SK-N-SH (cell line): ENCODE measurements around the gene ACTN4. TPM values are rescaled to one million over a fixed set of nuclear protein-coding genes. Genes with fewer than 3 reads are reported as not detected.

ENCODE experiments used
- CTCF ChIA-PET: fragments of 300-600, 350-600 bp; formaldehyde crosslinking; extraction: SDS; loops from one replicate; lab custom pipeline; 2021; lab: Yijun Ruan, JAX
- POLR2A ChIA-PET: fragments of 350-600 bp; sonication (Branson Sonifier 250); formaldehyde crosslinking; extraction: SDS; loops from one replicate; lab custom pipeline; 2020; ENCODE audit warnings: antibody characterized with exemption, inconsistent platforms; lab: Yijun Ruan, JAX
- DNase-seq: peaks from one replicate; pipeline ENCODE4 v3.0.0; 2012
- H2AFZ ChIP-seq: fragments of 200-600 bp; sonication (generic); 2 replicates; pipeline ENCODE4 v1.8.1; 2016; ENCODE audit warnings: antibody characterized with exemption, mild to moderate bottlenecking, low read depth
- H3F3A ChIP-seq: fragments of 200-600 bp; sonication (generic); replicated peaks from 2 replicates; pipeline ENCODE3; 2016; ENCODE audit warnings: antibody characterized with exemption, mild to moderate bottlenecking; ENCODE audit not compliant: insufficient read depth
- H3K27ac ChIP-seq, 2 experiments: fragments of 200-500 bp in 1 of 2; fragments of 200-600 bp in 1 of 2; sonication (Bioruptor generic) in 1 of 2; sonication (generic), shearing (Covaris generic) in 1 of 2; 2 replicates each; pipeline versions ENCODE4 v1.5.1 to v1.6.1; 2014 to 2016; ENCODE audit warnings: low read depth in 2 of 2, inconsistent platforms in 1 of 2, low read length in 1 of 2, mild to moderate bottlenecking in 1 of 2, mixed read lengths in 1 of 2
- H3K27me3 ChIP-seq: fragments of 200-600 bp; sonication (generic), shearing (Covaris generic); 2 replicates; pipeline ENCODE4 v1.6.1; 2016; ENCODE audit warnings: mixed run types; ENCODE audit not compliant: insufficient read depth
- H3K36me3 ChIP-seq, 2 experiments: fragments of 200-500 bp in 1 of 2; fragments of 200-600 bp in 1 of 2; sonication (Bioruptor generic) in 1 of 2; sonication (generic) in 1 of 2; replicated peaks in 1 of 2; 2 replicates each; pipeline versions ENCODE3 to v1.5.1; 2014 to 2016; ENCODE audit warnings: low read length in 1 of 2, mild to moderate bottlenecking in 1 of 2; ENCODE audit not compliant: insufficient read depth in 2 of 2, control insufficient read depth in 1 of 2
- H3K4me1 ChIP-seq, 2 experiments: fragments of 200-500 bp in 1 of 2; fragments of 200-600 bp in 1 of 2; sonication (Bioruptor generic) in 1 of 2; sonication (generic), shearing (Covaris generic) in 1 of 2; 2 replicates each; pipeline versions ENCODE4 v1.5.1 to v1.6.1; 2014 to 2016; ENCODE audit warnings: low read depth in 1 of 2, low read length in 1 of 2, mixed run types in 1 of 2; ENCODE audit not compliant: insufficient read depth in 2 of 2, control insufficient read depth in 1 of 2
- H3K4me2 ChIP-seq: fragments of 200-600 bp; sonication (generic), shearing (Covaris generic); 2 replicates; pipeline ENCODE4 v1.6.1; 2017; ENCODE audit warnings: mixed run types
- H3K4me3 ChIP-seq, 2 experiments: fragments of 200-500 bp in 1 of 2; fragments of 200-600 bp in 1 of 2; sonication (Bioruptor generic) in 1 of 2; sonication (generic), shearing (Covaris generic) in 1 of 2; 2 replicates each; pipeline versions ENCODE4 v1.5.1 to v1.8.1; 2014 to 2016; ENCODE audit warnings: low read depth in 2 of 2, inconsistent platforms in 1 of 2, low read length in 1 of 2, mild to moderate bottlenecking in 1 of 2, mixed read lengths in 1 of 2, moderate library complexity in 1 of 2
- H3K79me2 ChIP-seq: fragments of 200-600 bp; sonication (generic); 2 replicates; pipeline ENCODE4 v1.8.1; 2017; ENCODE audit warnings: mild to moderate bottlenecking; ENCODE audit not compliant: insufficient read depth
- H3K9ac ChIP-seq: fragments of 200-600 bp; sonication (generic); 2 replicates; pipeline ENCODE4 v1.6.1; 2017; ENCODE audit warnings: mixed run types
- H3K9me2 ChIP-seq: fragments of 200-600 bp; sonication (generic); 2 replicates; pipeline ENCODE4 v1.6.1; 2017; ENCODE audit warnings: mixed run types
- H3K9me3 ChIP-seq: fragments of 200-600 bp; sonication (generic); 2 replicates; pipeline ENCODE4 v1.6.1; 2017; ENCODE audit warnings: mixed run types, mild to moderate bottlenecking, moderate library complexity
- H4K20me1 ChIP-seq: fragments of 200-600 bp; sonication (generic); 2 replicates; pipeline ENCODE4 v1.6.1; 2017; ENCODE audit warnings: mild to moderate bottlenecking, mixed run types; ENCODE audit not compliant: insufficient read depth
- EP300 ChIP-seq, 2 experiments: IDR thresholded peaks; 2 replicates each; pipeline versions ENCODE4 v1.4.0 to v1.6.1; 2012; ENCODE audit warnings: borderline replicate concordance in 1 of 2, low read depth in 1 of 2, low read length in 1 of 2
- EZH2phosphoT487 ChIP-seq: fragments of 200-600 bp; sonication (generic); IDR thresholded peaks from 2 replicates; pipeline ENCODE4 v1.6.1; 2017; ENCODE audit warnings: low read depth, mixed run types, mild to moderate bottlenecking, antibody characterized with exemption, moderate library complexity, borderline replicate concordance
- GABPA ChIP-seq: IDR thresholded peaks from 2 replicates; pipeline ENCODE4 v1.4.0; 2012; ENCODE audit warnings: low read depth, mild to moderate bottlenecking
- NRF1 ChIP-seq: IDR thresholded peaks from 2 replicates; pipeline ENCODE4 v1.6.1; 2012; ENCODE audit warnings: low read depth, mild to moderate bottlenecking, low read length
- POLR2AphosphoS5 ChIP-seq: IDR thresholded peaks from 2 replicates; pipeline ENCODE4 v1.6.1; 2012; ENCODE audit warnings: low read depth, low read length
- RCOR1 ChIP-seq: fragments of 150-350 bp; IDR thresholded peaks from 2 replicates; pipeline ENCODE4 v1.6.1; 2017; ENCODE audit warnings: antibody characterized with exemption, low read length
- RXRA ChIP-seq: IDR thresholded peaks from 2 replicates; pipeline ENCODE4 v1.4.0; 2012; ENCODE audit warnings: low read depth, mild to moderate bottlenecking, borderline replicate concordance
- SMC3 ChIP-seq: IDR thresholded peaks from 2 replicates; pipeline ENCODE4 v1.6.1; 2012; ENCODE audit warnings: low read depth, low read length, improper control_type of control experiment
- TAF1 ChIP-seq: IDR thresholded peaks from 2 replicates; pipeline ENCODE4 v1.6.1; 2012; ENCODE audit warnings: low read depth, mild to moderate bottlenecking, low read length, moderate library complexity, borderline replicate concordance
- TCF12 ChIP-seq: IDR thresholded peaks from 2 replicates; pipeline ENCODE4 v1.4.0; 2012
- TEAD4 ChIP-seq: IDR thresholded peaks from 2 replicates; pipeline ENCODE4 v1.4.0; 2012; ENCODE audit warnings: mild to moderate bottlenecking, borderline replicate concordance; ENCODE audit not compliant: insufficient read depth
- YY1 ChIP-seq: IDR thresholded peaks from 2 replicates; pipeline ENCODE4 v1.4.0; 2012; ENCODE audit warnings: low read depth, mild to moderate bottlenecking
- WGBS: methylation state at CpG from one replicate; pipeline ENCODE4 v1.1.6; 2017; ENCODE audit warnings: low lambda C conversion rate; 5-methylcytosine and 5-hydroxymethylcytosine counted together
- polyA plus RNA-seq, 3 experiments: library from polyadenylated mRNA; depleted of rRNA; stranded (reverse); fragments of >200 nt; gene quantifications; 2 replicates each; pipeline ENCODE4 v1.2.3, GENCODE V29; 2012
- TF ChIP-seq, protein P1 (sequence below): IDR thresholded peaks from 2 replicates; pipeline ENCODE4 v1.4.0; 2012; ENCODE audit warnings: low read depth
- TF ChIP-seq, protein P2 (sequence below): IDR thresholded peaks from 2 replicates; pipeline ENCODE4 v1.4.0; 2012; ENCODE audit warnings: low read depth, borderline replicate concordance
- TF ChIP-seq, protein P3 (sequence below): fragments of 200-600 bp; sonication (generic); IDR thresholded peaks from 2 replicates; pipeline ENCODE4 v1.6.1; 2017; ENCODE audit warnings: antibody characterized with exemption, mild to moderate bottlenecking, moderate library complexity
- TF ChIP-seq, protein P4 (sequence below): IDR thresholded peaks from 2 replicates; pipeline ENCODE4; 2012
- TF ChIP-seq, protein P5 (sequence below): IDR thresholded peaks from 2 replicates; pipeline ENCODE4 v1.6.1; 2012; ENCODE audit warnings: mild to moderate bottlenecking, low read depth, low read length, moderate library complexity
- TF ChIP-seq, protein P6 (sequence below): fragments of 150-350 bp; IDR thresholded peaks from 2 replicates; pipeline ENCODE4 v1.6.1; 2017; ENCODE audit warnings: antibody characterized with exemption, low read length, low read depth, borderline replicate concordance

ACTN4 gene
- polyA plus RNA-seq, 1 of the 3 experiments (the other 2 are of a cell fraction) = 598 TPM

DNA sequence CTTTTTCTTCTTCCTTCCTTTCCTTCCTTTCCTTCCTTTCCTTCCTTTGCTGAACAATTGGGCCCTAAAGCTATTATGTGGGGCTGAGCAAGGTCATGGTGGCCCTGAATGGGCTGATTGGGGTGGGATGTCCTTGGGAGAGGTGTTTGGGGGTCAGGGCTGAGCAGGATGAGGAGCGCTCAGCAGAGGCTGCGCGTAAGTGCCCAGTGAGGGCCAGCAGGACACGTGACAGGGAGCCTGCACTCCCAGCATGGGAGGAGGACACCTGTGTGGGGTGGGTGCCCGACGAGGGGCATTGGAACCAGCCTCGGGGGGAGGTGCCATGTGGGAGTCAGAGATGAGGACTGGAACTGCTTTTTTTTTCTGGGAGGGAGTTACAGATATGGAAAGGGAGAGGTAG lies 131.3 kb downstream of the ACTN4 start:
- Histone ChIP-seq H3K79me2 (no peaks in the 10 kb centered on the region), H3K9me3 (no peaks in the 10 kb centered on the region), H3K36me3 (no peaks in the 10 kb centered on the region), H3K9ac (no peak overlapping the region), H2AFZ (no peak overlapping the region), H4K20me1 (no peaks in the 10 kb centered on the region), H3F3A (no peaks in the 10 kb centered on the region), H3K4me2 (no peak overlapping the region), H3K4me3 (no peak overlapping the region), H3K9me2 (no peaks in the 10 kb centered on the region), H3K27me3 (no peaks in the 10 kb centered on the region), H3K27ac (no peak overlapping the region), H3K4me1 (no peaks in the 10 kb centered on the region)
- DNase-seq = no peak
- 70% methylated on average over 7 of the region's 7 CpGs for WGBS
- POLR2A ChIA-PET = no interaction called here
- TF ChIP-seq RCOR1 (no peak), TAF1 (no peak), RXRA (no peak)
- TF ChIP-seq, protein P1, sequence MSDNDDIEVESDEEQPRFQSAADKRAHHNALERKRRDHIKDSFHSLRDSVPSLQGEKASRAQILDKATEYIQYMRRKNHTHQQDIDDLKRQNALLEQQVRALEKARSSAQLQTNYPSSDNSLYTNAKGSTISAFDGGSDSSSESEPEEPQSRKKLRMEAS = no peak
- CTCF ChIA-PET = no interaction called here

DNA sequence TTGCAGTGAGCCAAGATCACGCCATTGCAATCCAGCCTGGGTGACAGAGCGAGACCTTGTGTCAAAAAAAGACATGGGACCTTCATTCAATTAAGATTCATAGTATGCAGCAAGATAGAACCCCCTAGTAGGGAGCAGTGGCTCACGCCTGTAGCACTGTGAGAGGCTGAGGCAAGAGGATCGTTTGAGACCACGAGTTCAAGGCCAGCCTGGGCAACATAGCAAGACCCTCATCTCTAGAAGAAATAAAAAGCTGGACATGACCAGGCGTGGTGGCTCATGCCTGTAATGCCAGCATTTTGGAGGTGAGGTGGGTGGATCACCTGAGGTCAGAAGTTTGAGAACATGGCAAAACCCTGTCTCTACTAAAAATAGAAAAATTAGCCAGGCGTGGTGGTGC lies 133.0 kb downstream of the ACTN4 start:
- Histone ChIP-seq H3K4me2 (no peak overlapping the region), H3K27ac (no peak overlapping the region), H3K36me3 (no peaks in the 10 kb centered on the region), H3K9me3 (no peaks in the 10 kb centered on the region), H3K4me1 (no peaks in the 10 kb centered on the region), H4K20me1 (no peaks in the 10 kb centered on the region), H2AFZ (no peak overlapping the region), H3K79me2 (no peaks in the 10 kb centered on the region), H3F3A (no peaks in the 10 kb centered on the region), H3K27me3 (no peaks in the 10 kb centered on the region), H3K9ac (no peak overlapping the region), H3K9me2 (no peaks in the 10 kb centered on the region), H3K4me3 (no peak overlapping the region)
- WGBS = 67% methylated on average over 7 of the region's 7 CpGs
- POLR2A ChIA-PET = no interaction called here
- DNase-seq = no peak
- CTCF ChIA-PET = interaction anchor here (1.2 kb wide), 1 partner anchor 150 kb away, joined by 3 read pairs; the partner anchor contains the start of genes MRPS12 and SARS2
- TF ChIP-seq TAF1 (no peak), GABPA (no peak), SMC3 (no peak), EP300 (IDR thresholded peaks at IDR 0.05; ENCODE audit: borderline replicate concordance in 1 of 2, low read depth in 1 of 2, low read length in 1 of 2) (no peak), TEAD4 (no peak), POLR2AphosphoS5 (no peak), RXRA (no peak), EZH2phosphoT487 (no peak), TCF12 (no peak), YY1 (no peak), NRF1 (no peak)
- TF ChIP-seq, protein P2, sequence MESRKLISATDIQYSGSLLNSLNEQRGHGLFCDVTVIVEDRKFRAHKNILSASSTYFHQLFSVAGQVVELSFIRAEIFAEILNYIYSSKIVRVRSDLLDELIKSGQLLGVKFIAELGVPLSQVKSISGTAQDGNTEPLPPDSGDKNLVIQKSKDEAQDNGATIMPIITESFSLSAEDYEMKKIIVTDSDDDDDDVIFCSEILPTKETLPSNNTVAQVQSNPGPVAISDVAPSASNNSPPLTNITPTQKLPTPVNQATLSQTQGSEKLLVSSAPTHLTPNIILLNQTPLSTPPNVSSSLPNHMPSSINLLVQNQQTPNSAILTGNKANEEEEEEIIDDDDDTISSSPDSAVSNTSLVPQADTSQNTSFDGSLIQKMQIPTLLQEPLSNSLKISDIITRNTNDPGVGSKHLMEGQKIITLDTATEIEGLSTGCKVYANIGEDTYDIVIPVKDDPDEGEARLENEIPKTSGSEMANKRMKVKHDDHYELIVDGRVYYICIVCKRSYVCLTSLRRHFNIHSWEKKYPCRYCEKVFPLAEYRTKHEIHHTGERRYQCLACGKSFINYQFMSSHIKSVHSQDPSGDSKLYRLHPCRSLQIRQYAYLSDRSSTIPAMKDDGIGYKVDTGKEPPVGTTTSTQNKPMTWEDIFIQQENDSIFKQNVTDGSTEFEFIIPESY = no peak
- TF ChIP-seq, protein P3, sequence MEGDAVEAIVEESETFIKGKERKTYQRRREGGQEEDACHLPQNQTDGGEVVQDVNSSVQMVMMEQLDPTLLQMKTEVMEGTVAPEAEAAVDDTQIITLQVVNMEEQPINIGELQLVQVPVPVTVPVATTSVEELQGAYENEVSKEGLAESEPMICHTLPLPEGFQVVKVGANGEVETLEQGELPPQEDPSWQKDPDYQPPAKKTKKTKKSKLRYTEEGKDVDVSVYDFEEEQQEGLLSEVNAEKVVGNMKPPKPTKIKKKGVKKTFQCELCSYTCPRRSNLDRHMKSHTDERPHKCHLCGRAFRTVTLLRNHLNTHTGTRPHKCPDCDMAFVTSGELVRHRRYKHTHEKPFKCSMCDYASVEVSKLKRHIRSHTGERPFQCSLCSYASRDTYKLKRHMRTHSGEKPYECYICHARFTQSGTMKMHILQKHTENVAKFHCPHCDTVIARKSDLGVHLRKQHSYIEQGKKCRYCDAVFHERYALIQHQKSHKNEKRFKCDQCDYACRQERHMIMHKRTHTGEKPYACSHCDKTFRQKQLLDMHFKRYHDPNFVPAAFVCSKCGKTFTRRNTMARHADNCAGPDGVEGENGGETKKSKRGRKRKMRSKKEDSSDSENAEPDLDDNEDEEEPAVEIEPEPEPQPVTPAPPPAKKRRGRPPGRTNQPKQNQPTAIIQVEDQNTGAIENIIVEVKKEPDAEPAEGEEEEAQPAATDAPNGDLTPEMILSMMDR = no peak
- TF ChIP-seq, protein P4, sequence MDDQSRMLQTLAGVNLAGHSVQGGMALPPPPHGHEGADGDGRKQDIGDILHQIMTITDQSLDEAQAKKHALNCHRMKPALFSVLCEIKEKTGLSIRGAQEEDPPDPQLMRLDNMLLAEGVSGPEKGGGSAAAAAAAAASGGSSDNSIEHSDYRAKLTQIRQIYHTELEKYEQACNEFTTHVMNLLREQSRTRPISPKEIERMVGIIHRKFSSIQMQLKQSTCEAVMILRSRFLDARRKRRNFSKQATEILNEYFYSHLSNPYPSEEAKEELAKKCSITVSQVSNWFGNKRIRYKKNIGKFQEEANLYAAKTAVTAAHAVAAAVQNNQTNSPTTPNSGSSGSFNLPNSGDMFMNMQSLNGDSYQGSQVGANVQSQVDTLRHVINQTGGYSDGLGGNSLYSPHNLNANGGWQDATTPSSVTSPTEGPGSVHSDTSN = no peak
- TF ChIP-seq, protein P5, sequence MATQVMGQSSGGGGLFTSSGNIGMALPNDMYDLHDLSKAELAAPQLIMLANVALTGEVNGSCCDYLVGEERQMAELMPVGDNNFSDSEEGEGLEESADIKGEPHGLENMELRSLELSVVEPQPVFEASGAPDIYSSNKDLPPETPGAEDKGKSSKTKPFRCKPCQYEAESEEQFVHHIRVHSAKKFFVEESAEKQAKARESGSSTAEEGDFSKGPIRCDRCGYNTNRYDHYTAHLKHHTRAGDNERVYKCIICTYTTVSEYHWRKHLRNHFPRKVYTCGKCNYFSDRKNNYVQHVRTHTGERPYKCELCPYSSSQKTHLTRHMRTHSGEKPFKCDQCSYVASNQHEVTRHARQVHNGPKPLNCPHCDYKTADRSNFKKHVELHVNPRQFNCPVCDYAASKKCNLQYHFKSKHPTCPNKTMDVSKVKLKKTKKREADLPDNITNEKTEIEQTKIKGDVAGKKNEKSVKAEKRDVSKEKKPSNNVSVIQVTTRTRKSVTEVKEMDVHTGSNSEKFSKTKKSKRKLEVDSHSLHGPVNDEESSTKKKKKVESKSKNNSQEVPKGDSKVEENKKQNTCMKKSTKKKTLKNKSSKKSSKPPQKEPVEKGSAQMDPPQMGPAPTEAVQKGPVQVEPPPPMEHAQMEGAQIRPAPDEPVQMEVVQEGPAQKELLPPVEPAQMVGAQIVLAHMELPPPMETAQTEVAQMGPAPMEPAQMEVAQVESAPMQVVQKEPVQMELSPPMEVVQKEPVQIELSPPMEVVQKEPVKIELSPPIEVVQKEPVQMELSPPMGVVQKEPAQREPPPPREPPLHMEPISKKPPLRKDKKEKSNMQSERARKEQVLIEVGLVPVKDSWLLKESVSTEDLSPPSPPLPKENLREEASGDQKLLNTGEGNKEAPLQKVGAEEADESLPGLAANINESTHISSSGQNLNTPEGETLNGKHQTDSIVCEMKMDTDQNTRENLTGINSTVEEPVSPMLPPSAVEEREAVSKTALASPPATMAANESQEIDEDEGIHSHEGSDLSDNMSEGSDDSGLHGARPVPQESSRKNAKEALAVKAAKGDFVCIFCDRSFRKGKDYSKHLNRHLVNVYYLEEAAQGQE = no peak
- TF ChIP-seq, protein P6, sequence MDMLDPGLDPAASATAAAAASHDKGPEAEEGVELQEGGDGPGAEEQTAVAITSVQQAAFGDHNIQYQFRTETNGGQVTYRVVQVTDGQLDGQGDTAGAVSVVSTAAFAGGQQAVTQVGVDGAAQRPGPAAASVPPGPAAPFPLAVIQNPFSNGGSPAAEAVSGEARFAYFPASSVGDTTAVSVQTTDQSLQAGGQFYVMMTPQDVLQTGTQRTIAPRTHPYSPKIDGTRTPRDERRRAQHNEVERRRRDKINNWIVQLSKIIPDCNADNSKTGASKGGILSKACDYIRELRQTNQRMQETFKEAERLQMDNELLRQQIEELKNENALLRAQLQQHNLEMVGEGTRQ = no peak
